GM18858 (cell line): ENCODE measurements around the gene HERC2.
"Not testable (repeated sequence)": the region's sequence is repeated elsewhere in the genome, so short reads cannot be mapped to it uniquely, and the experiment has no call there.

Experiments
- ATAC-seq: cut with Tn5 transposase; IDR thresholded peaks from one replicate; pipeline ENCODE4 v1.9.1; 2021; ENCODE audit not compliant: unreplicated experiment

The HERC2 gene

GRCh38 chr15:28136236-28136904 lies 185.6 kb downstream of the HERC2 start:
- peak; percentile 98 for ATAC-seq

GRCh38 chr15:28133281-28133680 lies 188.7 kb downstream of the HERC2 start:
- ATAC-seq = no peak

- ATAC-seq = no peak
These were observed 189.3 kb downstream of the HERC2 start for GRCh38 chr15:28132524-28133275.

- ATAC-seq = no peak
These were observed 190.0 kb downstream of the HERC2 start for GRCh38 chr15:28131946-28132345.

- no peak for ATAC-seq
These were observed 190.6 kb downstream of the HERC2 start for GRCh38 chr15:28131400-28131799.

GRCh38 chr15:28130651-28131050 lies 191.3 kb downstream of the HERC2 start:
- ATAC-seq = no peak

GRCh38 chr15:28129231-28129848 lies 192.6 kb downstream of the HERC2 start:
- no peak for ATAC-seq

- no peak for ATAC-seq
These were observed 193.9 kb downstream of the HERC2 start for GRCh38 chr15:28128031-28128430.

GRCh38 chr15:28127036-28127435 lies 194.9 kb downstream of the HERC2 start:
- ATAC-seq = no peak

GRCh38 chr15:28125673-28126651 lies 196.0 kb downstream of the HERC2 start:
- ATAC-seq = no peak

- no peak for ATAC-seq
These were observed 197.1 kb downstream of the HERC2 start for GRCh38 chr15:28124841-28125240.

GRCh38 chr15:28123408-28124023 lies 198.5 kb downstream of the HERC2 start:
- ATAC-seq = no peak

GRCh38 chr15:28122038-28122949 lies 199.7 kb downstream of the HERC2 start:
- no peak for ATAC-seq

- not testable (repeated sequence) for ATAC-seq
These were observed 200.4 kb downstream of the HERC2 start for GRCh38 chr15:28121577-28121976.

GRCh38 chr15:28120359-28120640 lies 201.7 kb downstream of the HERC2 start:
- no peak for ATAC-seq

GRCh38 chr15:28118531-28118930 lies 203.4 kb downstream of the HERC2 start:
- ATAC-seq = no peak

GRCh38 chr15:28118083-28118482 lies 203.9 kb downstream of the HERC2 start:
- ATAC-seq = no peak

- ATAC-seq = no peak
These were observed 204.5 kb downstream of the HERC2 start for GRCh38 chr15:28117432-28117990.
